HepG2 (cell line): ENCODE results near the gene S1PR5. TPM values are rescaled to one million over a fixed set of nuclear protein-coding genes. Genes with fewer than 3 reads are reported as not detected.
A peak's percentile ranks its signal among the peaks of the same experiment; 100 is the strongest.

ENCODE experiments used
- AGO2 ChIP-seq: fragments of 200-400 bp; formaldehyde crosslinking; optimal IDR thresholded peaks from 2 replicates; pipeline ENCODE3; 2017; ENCODE audit warnings: mild to moderate bottlenecking, low read depth, low read length, moderate library complexity
- GLI4 ChIP-seq: sonication (generic); formaldehyde crosslinking; IDR thresholded peaks from 2 replicates; pipeline ENCODE4 v1.5.1; 2020; ENCODE audit warnings: missing genetic modification reagents, mild to moderate bottlenecking, moderate library complexity, borderline replicate concordance
- RBFOX2 ChIP-seq: fragments of 200-400 bp; formaldehyde crosslinking; IDR thresholded peaks from 2 replicates; pipeline ENCODE4 v1.6.1; 2017; ENCODE audit warnings: low read depth, mild to moderate bottlenecking, low read length
- SNAPC2 ChIP-seq: sonication (generic); formaldehyde crosslinking; IDR thresholded peaks from 2 replicates; pipeline ENCODE4 v1.8.1; 2022; ENCODE audit warnings: mild to moderate bottlenecking, missing genetic modification reagents
- TEF ChIP-seq: sonication (generic); formaldehyde crosslinking; IDR thresholded peaks from 2 replicates; pipeline ENCODE4 v1.5.0; 2020; ENCODE audit warnings: missing genetic modification reagents
- ZNF232 ChIP-seq: sonication (generic); formaldehyde crosslinking; IDR thresholded peaks from 2 replicates; pipeline ENCODE4 v1.4.0; 2020; ENCODE audit warnings: missing genetic modification reagents, borderline replicate concordance
- ZNF263 ChIP-seq: sonication (generic); formaldehyde crosslinking; IDR thresholded peaks from 2 replicates; pipeline ENCODE4 v1.4.0; 2020; ENCODE audit warnings: missing genetic modification reagents
- ZNF383 ChIP-seq: sonication (generic); formaldehyde crosslinking; IDR thresholded peaks from 2 replicates; pipeline ENCODE4 v1.4.0; 2020; ENCODE audit warnings: missing genetic modification reagents, mild to moderate bottlenecking, borderline replicate concordance
- ZNF503 ChIP-seq: sonication (generic); formaldehyde crosslinking; IDR thresholded peaks from 2 replicates; pipeline ENCODE4 v1.4.0; 2020; ENCODE audit warnings: missing genetic modification reagents
- ZNF570 ChIP-seq: sonication (generic); formaldehyde crosslinking; IDR thresholded peaks from 2 replicates; pipeline ENCODE4 v1.4.0; 2020; ENCODE audit warnings: mild to moderate bottlenecking, missing genetic modification reagents, borderline replicate concordance
- ZNF768 ChIP-seq: sonication (generic); formaldehyde crosslinking; IDR thresholded peaks from 2 replicates; pipeline ENCODE4 v1.4.0; 2020; ENCODE audit warnings: missing genetic modification reagents
- ZSCAN29 ChIP-seq: sonication (generic); formaldehyde crosslinking; conservative IDR thresholded peaks from 2 replicates; pipeline ENCODE4 v1.4.0; 2020; ENCODE audit warnings: mild to moderate bottlenecking, missing genetic modification reagents
- polyA plus RNA-seq, 8 experiments: library from polyadenylated mRNA; depleted of rRNA in 3 of 8; stranded (reverse) in 7 of 8; unstranded in 1 of 8; fragments of >200 nt; fragmentation: Illumina TruSeq in 4 of 8; extraction: Trizol in 4 of 8; gene quantifications; 2 replicates each; pipeline versions ENCODE4 v1.2.1 to v1.2.3, GENCODE V29; 2011 to 2016; ENCODE audit warnings: low read depth in 4 of 8, missing spikeins in 1 of 8, mixed read lengths in 1 of 8; ENCODE audit not compliant: insufficient read depth in 1 of 8
- total RNA-seq, 5 experiments: library from RNA; depleted of rRNA; stranded (reverse); fragments of >200 nt; fragmentation: Illumina TruSeq; extraction: Trizol; gene quantifications; 2 replicates each; pipeline ENCODE4 v1.2.3, GENCODE V29; 2016; ENCODE audit warnings: low read depth in 1 of 5

S1PR5 gene
- total and polyA plus RNA-seq, 2 of the 13 experiments (the other 11 are each of a cell fraction or from before 2014, with no cell fraction given) = 0.04 TPM; not detected in 1

- TF ChIP-seq SNAPC2 (CRISPR knock-in tag) (no peak), ZNF232 (CRISPR knock-in tag) (no peak), ZNF570 (CRISPR knock-in tag) (no peak), ZNF768 (CRISPR knock-in tag) (peak; percentile 49; the same call in 1 of the 2 replicates), TEF (CRISPR knock-in tag) (no peak), ZNF503 (no peak), ZNF383 (CRISPR knock-in tag) (no peak), AGO2 (peak; percentile 62), GLI4 (CRISPR knock-in tag) (no peak), ZSCAN29 (no peak), RBFOX2 (0 out of 2 replicates have a peak, but pooled peaks have one; percentile 26), ZNF263 (no peak)
Measured at GRCh38 chr19:10554760-10555609, 37.7 kb upstream of the S1PR5 start (continued).
